GM19025 (cell line): ENCODE results near the gene E2F8.
"Not testable (repeated sequence)": the region's sequence is repeated elsewhere in the genome, so short reads cannot be mapped to it uniquely, and the experiment has no call there.

Source experiments
- ATAC-seq: cut with Tn5 transposase; IDR thresholded peaks from one replicate; pipeline ENCODE4 v1.9.1; 2021; ENCODE audit warnings: mild to moderate bottlenecking, low read depth, moderate library complexity; ENCODE audit not compliant: unreplicated experiment

The E2F8 gene

GRCh38 chr11:19240420-19241259 is at the start of gene E2F8:
Gene E2F8 (minus strand): TSS chr11:19240945. CDS start chr11:19240121, 824 bp downstream.
- ATAC-seq, result peak; percentile 87

GRCh38 chr11:19290356-19290755 is 49.6 kb upstream of the E2F8 start:
- no peak for ATAC-seq

- ATAC-seq, result no peak
These were observed 47.5 kb upstream of the E2F8 start for GRCh38 chr11:19288256-19288655.

- ATAC-seq, result no peak
These were observed 45.7 kb upstream of the E2F8 start for GRCh38 chr11:19286411-19286810.

GRCh38 chr11:19284881-19285280 is 44.1 kb upstream of the E2F8 start:
- no peak for ATAC-seq

GRCh38 chr11:19283991-19284390 is 43.2 kb upstream of the E2F8 start:
- ATAC-seq, result no peak

- no peak for ATAC-seq
These were observed 40.8 kb upstream of the E2F8 start for GRCh38 chr11:19281555-19281954.

GRCh38 chr11:19281041-19281440 is 40.3 kb upstream of the E2F8 start:
- ATAC-seq, result no peak

- no peak for ATAC-seq
These were observed 38.7 kb upstream of the E2F8 start for GRCh38 chr11:19279451-19279850.

GRCh38 chr11:19276859-19277808 is 36.4 kb upstream of the E2F8 start:
- ATAC-seq, result no peak

GRCh38 chr11:19275496-19275895 is 34.8 kb upstream of the E2F8 start:
- no peak for ATAC-seq

GRCh38 chr11:19273219-19273618 is 32.5 kb upstream of the E2F8 start:
- not testable (repeated sequence) for ATAC-seq

GRCh38 chr11:19268909-19269308 is 28.2 kb upstream of the E2F8 start:
- no peak for ATAC-seq

GRCh38 chr11:19267567-19267966 is 26.8 kb upstream of the E2F8 start:
- ATAC-seq, result no peak

GRCh38 chr11:19263333-19263732 is 22.6 kb upstream of the E2F8 start:
- no peak for ATAC-seq

GRCh38 chr11:19259487-19260345 is 19.0 kb upstream of the E2F8 start:
- ATAC-seq, result peak; percentile 60

- no peak for ATAC-seq
These were observed 18.0 kb upstream of the E2F8 start for GRCh38 chr11:19258641-19259230.

GRCh38 chr11:19254441-19254840 is 13.7 kb upstream of the E2F8 start:
- not testable (repeated sequence) for ATAC-seq

- no peak for ATAC-seq
These were observed 13.1 kb upstream of the E2F8 start for GRCh38 chr11:19253817-19254216.

GRCh38 chr11:19253153-19253745 is 12.5 kb upstream of the E2F8 start:
- no peak for ATAC-seq
